H1 (cell line): Measurements from ENCODE around the gene DVL1. TPM values are rescaled to one million over a fixed set of nuclear protein-coding genes. Genes with fewer than 3 reads are reported as not detected.

Experiments
- BACH1 ChIP-seq: IDR thresholded peaks from 2 replicates; pipeline ENCODE4 v1.6.1; 2012; ENCODE audit warnings: low read length, improper control_type of control experiment
- polyA plus RNA-seq, 7 experiments: library from polyadenylated mRNA; depleted of rRNA in 3 of 7; stranded (reverse) in 5 of 7; unstranded in 2 of 7; fragments of >200 nt in 5 of 7; fragments of 200-250 nt in 2 of 7; gene quantifications; 1 replicate in 5 of 7; 2 replicates in 1 of 7; 4 replicates in 1 of 7; pipeline versions ENCODE4 v1.2.1 to v1.2.3, GENCODE V29; 2011 to 2013; ENCODE audit warnings: missing spikeins in 2 of 7, mixed read lengths in 2 of 7
- total RNA-seq: library from RNA; stranded (reverse); fragmentation: NEBNext Ultra II Directional; extraction: Animal tissue kit (Norgen Biotek cat#: 25700); gene quantifications from 2 replicates; pipeline ENCODE4 v1.2.1, GENCODE V29; 2021

DVL1 gene
- total and polyA plus RNA-seq, 2 of the 8 experiments (the other 6 are each of a cell fraction or from before 2014, with no cell fraction given): 39.4 to 58.9 TPM

- no peak for TF ChIP-seq BACH1
- TF ChIP-seq, all 59 proteins: peak for 0
These were observed 62.6 kb downstream of the DVL1 start (continued) for GRCh38 chr1:1286313-1287261.
